IMR-90 (cell line): ENCODE measurements around the gene SLC40A1.

Source experiments
- BHLHE40 ChIP-seq: fragments of 150-350 bp; IDR thresholded peaks from 2 replicates; pipeline ENCODE4 v1.6.1; 2016; ENCODE audit warnings: mild to moderate bottlenecking, low read depth, low read length
- CEBPB ChIP-seq: IDR thresholded peaks from 2 replicates; pipeline ENCODE4 v1.6.1; 2012; ENCODE audit warnings: low read depth, low read length, improper control_type of control experiment
- CHD1 ChIP-seq: IDR thresholded peaks from 2 replicates; pipeline ENCODE4 v1.6.1; 2012; ENCODE audit warnings: low read depth, low read length, improper control_type of control experiment
- CTCF ChIP-seq: conservative IDR thresholded peaks from 2 replicates; pipeline ENCODE4 v1.5.1; 2012; ENCODE audit warnings: mild to moderate bottlenecking, low read depth, low read length, improper control_type of control experiment
- MAFK ChIP-seq: IDR thresholded peaks from 2 replicates; pipeline ENCODE4 v1.6.1; 2012; ENCODE audit warnings: low read depth, low read length, improper control_type of control experiment
- MXI1 ChIP-seq: IDR thresholded peaks from 2 replicates; pipeline ENCODE4 v1.6.1; 2012; ENCODE audit warnings: low read depth, mild to moderate bottlenecking, low read length, moderate library complexity, borderline replicate concordance
- NFE2L2 ChIP-seq: fragments of 150-350 bp; IDR thresholded peaks from 2 replicates; pipeline ENCODE4 v1.6.1; 2016; ENCODE audit warnings: low read depth, mild to moderate bottlenecking, low read length
- POLR2A ChIP-seq: IDR thresholded peaks from 2 replicates; pipeline ENCODE4 v1.6.1; 2012; ENCODE audit warnings: mild to moderate bottlenecking, low read depth, low read length
- RAD21 ChIP-seq: IDR thresholded peaks from 2 replicates; pipeline ENCODE4 v1.6.1; 2012; ENCODE audit warnings: low read length, improper control_type of control experiment
- RFX5 ChIP-seq: IDR thresholded peaks from 2 replicates; pipeline ENCODE4 v1.8.0; 2012; ENCODE audit warnings: low read depth, mild to moderate bottlenecking, low read length, moderate library complexity
- USF2 ChIP-seq: fragments of 150-350 bp; IDR thresholded peaks from 2 replicates; pipeline ENCODE4 v1.6.1; 2017; ENCODE audit warnings: mild to moderate bottlenecking, antibody characterized with exemption, low read length, low read depth

- TF ChIP-seq CTCF (no peak), CHD1 (no peak), MXI1 (no peak), RAD21 (no peak), CEBPB (no peak), POLR2A (no peak), RFX5 (no peak), USF2 (no peak), NFE2L2 (no peak), BHLHE40 (no peak), MAFK (no peak)
Measured at GRCh38 chr2:189533288-189534035, 47.1 kb downstream of the SLC40A1 start.
